HFF-Myc (cell line): Measurements from ENCODE around the gene MAPRE3.

Experiments used
- DNase-seq: peaks from one replicate; pipeline ENCODE4 v3.0.0-alpha.2; 2011; ENCODE audit warnings: low read depth; ENCODE audit errors: extremely low read depth
- H3K4me3 ChIP-seq: replicated peaks from 2 replicates; pipeline ENCODE4 v1.5.1; 2011; ENCODE audit warnings: low read depth, mild to moderate bottlenecking, control low read depth, low read length
- CTCF ChIP-seq: IDR thresholded peaks from 2 replicates; pipeline ENCODE4 v1.5.1; 2012; ENCODE audit warnings: mild to moderate bottlenecking, low read depth, low read length, control low read depth; ENCODE audit errors: missing control alignments

Gene MAPRE3

GRCh38 chr2:27042159-27042661, 71.8 kb downstream of the MAPRE3 start:
- no peak for DNase-seq
- no peak for TF ChIP-seq CTCF

GRCh38 chr2:27042985-27043634, 72.7 kb downstream of the MAPRE3 start:
- TF ChIP-seq CTCF, result no peak
- no peak overlapping the region for H3K4me3 ChIP-seq
- DNase-seq, result no peak

More at GRCh38 chr2:27042159-27042661, 71.8 kb downstream of the MAPRE3 start:
- no peak overlapping the region for H3K4me3 ChIP-seq

GRCh38 chr2:27049422-27050280, 79.2 kb downstream of the MAPRE3 start:
- DNase-seq, result no peak
- TF ChIP-seq CTCF, result no peak

GRCh38 chr2:27050281-27050995, 80.0 kb downstream of the MAPRE3 start:
- peak; percentile 33 for TF ChIP-seq CTCF

More at GRCh38 chr2:27049422-27050280, 79.2 kb downstream of the MAPRE3 start:
- peak overlapping the region; percentile 63 for H3K4me3 ChIP-seq

GRCh38 chr2:27050996-27051901, 80.8 kb downstream of the MAPRE3 start, which contains the start of gene AGBL5:
TSS of gene AGBL5 (plus strand) at chr2:27051668. CDS start at chr2:27052959, 1,291 bp downstream.
- peak within 1 kb of the TSS; percentile 87 for H3K4me3 ChIP-seq
- peak; percentile 85 for DNase-seq
- TF ChIP-seq CTCF, result no peak

More at GRCh38 chr2:27050281-27050995, 80.0 kb downstream of the MAPRE3 start:
- peak; percentile 91 for DNase-seq
- peak overlapping the region; percentile 87 for H3K4me3 ChIP-seq
